ENCODE data around the gene MDM4. TPM values are rescaled to one million over a fixed set of nuclear protein-coding genes. Genes with fewer than 3 reads are reported as not detected.

Gene MDM4
- total RNA-seq, 4 donors from 2014 or later, result 64.3 to 140 (median 109) TPM

- in situ Hi-C loops (cut with MboI; ENCODE audit: low pct_ligation_motif_present in 1 of 4, low pct_unique_long_range_greater_than_20kb in 1 of 4, low sequenced_read_pairs in 3 of 4), result loop anchor here (10.0 to 25.0 kb wide), 4 partner anchors 197 to 372 kb away; no protein-coding TSS in a partner anchor
- intact Hi-C loops (cut with DNase I; ENCODE audit: low total_unique reads), result loop anchor here (5.0 kb wide), 1 partner anchor 202 kb away; no protein-coding TSS in a partner anchor
These were observed 48.6 kb downstream of the MDM4 start for GRCh38 chr1:204564835-204565234.

GRCh38 chr1:204565617-204566582 lies 49.7 kb downstream of the MDM4 start:
- no peak overlapping the region for H3K4me3 ChIP-seq
- H3K36me3 ChIP-seq, result peaks cover 0 to 3% (median 0%) of the 10 kb centered on the region in 4 donors
- no peak for TF ChIP-seq POLR2A (IDR thresholded peaks at IDR 0.05)
- TF ChIP-seq CTCF (IDR thresholded peaks at IDR 0.05), result peak; percentile 61 to 78 (median 65)
- H3K27me3 ChIP-seq, result no peaks in the 10 kb centered on the region
- intact Hi-C loops (cut with DNase I; ENCODE audit: low total_unique reads) (loop anchor here (2.0 to 5.0 kb wide), 2 partner anchors 201 to 241 kb away; no protein-coding TSS in a partner anchor), in situ Hi-C loops (cut with MboI; ENCODE audit: low pct_ligation_motif_present in 1 of 4, low pct_unique_long_range_greater_than_20kb in 1 of 4, low sequenced_read_pairs in 3 of 4) (loop anchor here (10.0 to 25.0 kb wide), 4 partner anchors 196 to 371 kb away; no protein-coding TSS in a partner anchor)
- peak overlapping the region in 1 of 4 donors; percentile 13 for H3K27ac ChIP-seq
- 29 to 34% methylated on average over 7 to 13 of the region's 13 CpGs for WGBS, 2 donors (ENCODE audit: low coverage in 1 of 2)
- no peaks in the 10 kb centered on the region for H3K9me3 ChIP-seq
- peaks cover 0 to 3% (median 0%) of the 10 kb centered on the region in 4 donors for H3K4me1 ChIP-seq
- DNase-seq, result peak; percentile 49

More at GRCh38 chr1:204564835-204565234, 48.6 kb downstream of the MDM4 start:
- no peak for TF ChIP-seq POLR2A (IDR thresholded peaks at IDR 0.05)
- no peak for TF ChIP-seq CTCF (IDR thresholded peaks at IDR 0.05)
- no peak for TF ChIP-seq EP300 (IDR thresholded peaks at IDR 0.05; ENCODE audit: low read depth)
- peak in 1 of 3 donors; percentile 34 for TF ChIP-seq POLR2AphosphoS5 (IDR thresholded peaks at IDR 0.05)
- Histone ChIP-seq H3K4me3 (no peak overlapping the region), H3K27me3 (no peaks in the 10 kb centered on the region), H3K27ac (peak overlapping the region in 1 of 4 donors; percentile 66), H3K4me1 (peaks cover 0 to 3% (median 0%) of the 10 kb centered on the region in 4 donors), H3K36me3 (peaks cover 0 to 3% (median 0%) of the 10 kb centered on the region in 4 donors), H3K9me3 (no peaks in the 10 kb centered on the region)
- 67% methylated on average over 4 of the region's 4 CpGs; no CpG with 5 or more reads in 1 of the 2 donors for WGBS, 2 donors (ENCODE audit: low coverage in 1 of 2)
- peak; percentile 57 for DNase-seq

GRCh38 chr1:204566583-204566955 lies 50.4 kb downstream of the MDM4 start:
- no peak for DNase-seq
- Histone ChIP-seq H3K36me3 (peaks cover 0 to 3% (median 0%) of the 10 kb centered on the region in 4 donors), H3K9me3 (no peaks in the 10 kb centered on the region), H3K4me1 (peaks cover 0 to 3% (median 0%) of the 10 kb centered on the region in 4 donors), H3K27ac (no peak overlapping the region), H3K27me3 (no peaks in the 10 kb centered on the region), H3K4me3 (no peak overlapping the region)
- in situ Hi-C loops (cut with MboI; ENCODE audit: low pct_ligation_motif_present in 1 of 4, low pct_unique_long_range_greater_than_20kb in 1 of 4, low sequenced_read_pairs in 3 of 4), result loop anchor here (10.0 to 25.0 kb wide), 4 partner anchors 196 to 371 kb away; no protein-coding TSS in a partner anchor
- intact Hi-C loops (cut with DNase I; ENCODE audit: low total_unique reads), result loop anchor here (2.0 to 5.0 kb wide), 2 partner anchors 201 to 240 kb away; no protein-coding TSS in a partner anchor
- 88% methylated on average over 6 of the region's 6 CpGs; no CpG with 5 or more reads in 1 of the 2 donors for WGBS, 2 donors (ENCODE audit: low coverage in 1 of 2)
- no peak for TF ChIP-seq POLR2AphosphoS5 (IDR thresholded peaks at IDR 0.05)

- DNase-seq, result no peak
- TF ChIP-seq EP300 (IDR thresholded peaks at IDR 0.05; ENCODE audit: low read depth), result no peak
- TF ChIP-seq POLR2A (IDR thresholded peaks at IDR 0.05), result no peak
- no peak for TF ChIP-seq POLR2AphosphoS5 (IDR thresholded peaks at IDR 0.05)
- no peak for TF ChIP-seq CTCF (IDR thresholded peaks at IDR 0.05)
- WGBS, 2 donors (ENCODE audit: low coverage in 1 of 2), result 68 to 88% methylated on average over 3 to 5 of the region's 5 CpGs
- Histone ChIP-seq H3K4me1 (peaks cover 0 to 3% (median 0%) of the 10 kb centered on the region in 4 donors), H3K27ac (no peak overlapping the region), H3K36me3 (peaks cover 0 to 3% (median 0%) of the 10 kb centered on the region in 4 donors), H3K4me3 (no peak overlapping the region), H3K27me3 (no peaks in the 10 kb centered on the region), H3K9me3 (no peaks in the 10 kb centered on the region)
- intact Hi-C loops (cut with DNase I; ENCODE audit: low total_unique reads) (loop anchor here (2.0 to 5.0 kb wide), 2 partner anchors 200 to 240 kb away; no protein-coding TSS in a partner anchor), in situ Hi-C loops (cut with MboI; ENCODE audit: low pct_ligation_motif_present in 1 of 4, low pct_unique_long_range_greater_than_20kb in 1 of 4, low sequenced_read_pairs in 3 of 4) (loop anchor here (10.0 to 25.0 kb wide), 4 partner anchors 195 to 370 kb away; no protein-coding TSS in a partner anchor)
These were observed 50.9 kb downstream of the MDM4 start for GRCh38 chr1:204567071-204567470.

Data from transverse colon (tissue), 4 donors.